ENCODE measurements around the gene CAPRIN1.
"Not testable (repeated sequence)": the region's sequence is repeated elsewhere in the genome, so short reads cannot be mapped to it uniquely, and the experiment has no call there.

CAPRIN1 gene

GRCh38 chr11:34094900-34095299, 43.4 kb downstream of the CAPRIN1 start:
- DNase-seq = not testable (repeated sequence)

DNA sequence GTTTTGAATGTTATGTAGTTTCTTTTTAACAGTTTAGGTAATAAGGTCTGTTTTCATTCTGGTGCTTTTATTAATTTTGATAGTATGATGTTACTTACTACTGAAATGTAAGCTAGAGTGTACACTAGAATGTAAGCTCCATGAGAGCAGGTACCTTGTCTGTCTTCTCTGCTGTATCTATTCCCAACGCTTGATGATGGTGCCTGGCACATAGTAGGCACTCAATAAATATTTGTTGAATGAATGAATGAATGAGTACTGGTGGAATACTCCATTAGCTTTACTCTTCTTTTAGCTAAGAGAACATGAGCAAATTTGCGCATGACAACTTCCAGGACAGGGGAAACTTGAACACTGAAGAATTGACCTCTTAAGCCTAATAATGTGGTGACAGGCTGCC, 47.3 kb downstream of the CAPRIN1 start:
- DNase-seq = no peak

DNA sequence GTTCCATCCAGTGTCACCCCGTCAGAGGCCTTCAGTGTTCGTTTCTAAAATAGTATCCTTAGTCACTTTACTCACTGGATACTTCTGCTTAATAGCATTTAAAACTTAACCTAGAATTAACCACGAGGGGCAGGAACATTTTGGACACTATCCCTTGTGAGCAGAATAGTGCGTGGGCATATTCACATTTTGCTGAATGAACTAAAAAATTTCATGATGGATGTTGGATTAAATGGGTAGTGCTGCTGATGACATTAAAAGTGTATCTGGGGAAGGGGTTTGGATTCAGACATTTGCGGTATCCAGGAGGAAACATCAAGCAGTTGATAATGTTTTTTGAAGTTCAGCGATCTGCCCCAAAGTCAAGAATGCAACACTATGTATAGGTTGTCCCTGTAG, 53.1 kb downstream of the CAPRIN1 start:
- no peak for DNase-seq

- peak; percentile 99 for DNase-seq
These were observed 53.8 kb downstream of the CAPRIN1 start, which contains the start of gene NAT10 for GRCh38 chr11:34105079-34105956. TSS of gene NAT10 (plus strand) at chr11:34105629. CDS start at chr11:34108226, 2,597 bp downstream.

DNA sequence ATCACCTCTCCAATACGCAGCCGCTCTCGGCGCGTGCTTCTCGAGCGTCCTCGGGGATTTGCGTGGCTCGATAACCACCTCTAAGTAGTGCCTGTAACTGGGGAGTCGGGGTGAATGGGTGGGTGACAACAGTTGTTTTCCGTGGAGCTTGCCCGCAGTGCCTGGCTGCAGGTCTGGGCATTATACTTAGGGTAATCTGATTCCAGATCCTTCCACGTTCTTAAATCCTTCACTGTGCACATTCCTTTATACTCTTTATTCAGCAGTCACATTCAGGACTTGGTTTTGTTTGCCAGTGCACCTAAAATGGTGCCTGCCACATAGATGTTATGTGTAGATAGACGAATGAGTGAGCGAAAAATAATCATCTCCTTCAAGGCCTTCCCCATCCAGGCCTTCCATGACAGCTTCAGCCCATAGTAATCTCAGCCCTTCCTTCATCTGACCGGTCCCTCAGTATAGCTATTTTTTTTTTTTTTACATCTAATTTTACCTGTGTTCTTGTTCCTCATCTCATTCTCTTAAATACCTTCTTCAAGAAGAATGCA, 54.5 kb downstream of the CAPRIN1 start:
- DNase-seq = no peak

DNA sequence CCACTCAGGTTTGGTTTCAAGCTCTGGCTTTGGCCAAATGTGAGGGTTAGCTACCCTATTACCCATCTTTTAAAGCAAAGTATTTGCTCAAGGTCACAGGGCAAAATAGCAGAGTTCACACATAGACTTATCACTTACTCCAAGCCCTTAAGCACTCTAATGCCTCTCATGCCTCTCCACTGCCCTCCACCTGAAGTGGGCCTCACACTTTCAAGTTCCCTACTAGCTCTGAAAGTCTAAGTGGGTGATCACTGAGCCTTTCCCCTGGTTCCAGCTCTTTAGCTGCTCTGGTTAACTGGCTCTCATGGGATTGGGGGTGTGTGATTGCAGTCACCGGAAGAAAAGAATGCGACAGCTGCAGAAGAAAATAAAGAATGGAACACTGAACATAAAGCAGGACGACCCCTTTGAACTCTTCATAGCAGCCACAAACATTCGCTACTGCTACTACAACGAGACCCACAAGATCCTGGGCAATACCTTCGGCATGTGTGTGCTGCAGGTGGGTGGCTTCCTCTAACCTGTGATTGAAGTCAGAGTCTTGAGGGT, 60.3 kb downstream of the CAPRIN1 start:
- DNase-seq = no peak

DNA sequence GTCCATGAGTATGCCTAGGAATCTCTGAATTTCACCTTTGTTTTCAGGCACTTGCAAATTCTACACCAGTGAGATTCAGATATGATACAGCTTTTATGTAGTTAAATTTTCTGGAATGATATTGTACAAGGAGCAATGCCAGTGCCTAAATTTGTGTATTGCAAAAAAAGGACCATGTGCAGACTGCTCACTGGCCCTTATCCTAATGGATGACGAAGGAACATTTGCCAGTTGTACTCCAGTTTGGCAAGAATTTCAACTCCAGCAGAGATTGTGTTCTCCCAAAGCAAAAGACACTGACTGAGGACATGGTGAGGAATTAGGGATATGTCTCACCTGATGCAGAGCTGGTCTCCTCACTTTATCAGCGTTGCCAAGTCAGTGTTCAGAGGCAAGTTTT, 62.5 kb downstream of the CAPRIN1 start:
- DNase-seq = no peak

- DNase-seq = no peak
These were observed 62.9 kb downstream of the CAPRIN1 start for GRCh38 chr11:34114471-34114870.

- DNase-seq = no peak
These were observed 69.1 kb downstream of the CAPRIN1 start for GRCh38 chr11:34120651-34121050.

- DNase-seq = no peak
These were observed 73.5 kb downstream of the CAPRIN1 start for GRCh38 chr11:34124885-34125668.

- DNase-seq = no peak
These were observed 75.7 kb downstream of the CAPRIN1 start for GRCh38 chr11:34126959-34127848.

GRCh38 chr11:34128824-34129223, 77.3 kb downstream of the CAPRIN1 start:
- DNase-seq = no peak

- DNase-seq = no peak
These were observed 80.9 kb downstream of the CAPRIN1 start for GRCh38 chr11:34132261-34132965.

- DNase-seq = no peak
These were observed 83.2 kb downstream of the CAPRIN1 start for GRCh38 chr11:34134765-34135164.

- no peak for DNase-seq
These were observed 83.9 kb downstream of the CAPRIN1 start for GRCh38 chr11:34135439-34135838.

DNA sequence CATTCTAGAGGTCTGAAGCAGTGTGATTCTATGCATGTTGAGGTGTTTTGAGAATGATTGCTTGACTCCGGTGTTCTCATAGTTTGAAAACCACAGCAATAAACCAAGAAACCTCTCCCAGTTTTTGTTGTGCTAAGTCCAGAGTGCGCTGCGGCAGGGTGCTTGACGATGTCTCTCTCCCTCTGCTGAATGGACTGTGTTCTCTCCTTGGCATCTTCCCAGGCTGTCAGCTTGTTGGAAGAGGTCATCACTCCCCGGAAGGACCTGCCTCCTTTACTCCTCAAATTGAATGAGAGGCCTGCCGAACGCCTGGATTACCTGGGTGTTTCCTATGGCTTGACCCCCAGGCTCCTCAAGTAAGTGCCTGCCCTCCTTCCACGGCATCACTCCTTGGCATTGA, 84.9 kb downstream of the CAPRIN1 start:
- no peak for DNase-seq

DNA sequence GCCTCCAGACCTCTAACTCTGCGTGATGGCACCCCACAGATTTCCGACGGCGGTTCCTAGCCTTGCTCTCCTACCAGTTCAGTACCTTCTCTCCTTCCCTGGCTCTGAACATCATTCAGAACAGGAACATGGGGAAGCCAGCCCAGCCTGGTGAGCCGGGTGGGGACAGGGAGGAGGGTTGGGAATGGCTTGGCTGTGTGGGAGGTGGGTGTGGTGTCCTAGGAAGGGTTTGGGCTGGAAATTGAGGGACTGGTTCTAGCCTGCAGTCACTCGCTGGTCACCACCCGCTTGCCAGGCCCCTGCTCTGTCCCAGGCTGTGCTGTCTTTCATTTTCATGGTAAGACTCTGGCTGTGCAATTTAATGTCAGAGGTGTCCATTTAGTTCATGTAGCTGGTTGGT, 87.8 kb downstream of the CAPRIN1 start:
- DNase-seq = no peak

DNA sequence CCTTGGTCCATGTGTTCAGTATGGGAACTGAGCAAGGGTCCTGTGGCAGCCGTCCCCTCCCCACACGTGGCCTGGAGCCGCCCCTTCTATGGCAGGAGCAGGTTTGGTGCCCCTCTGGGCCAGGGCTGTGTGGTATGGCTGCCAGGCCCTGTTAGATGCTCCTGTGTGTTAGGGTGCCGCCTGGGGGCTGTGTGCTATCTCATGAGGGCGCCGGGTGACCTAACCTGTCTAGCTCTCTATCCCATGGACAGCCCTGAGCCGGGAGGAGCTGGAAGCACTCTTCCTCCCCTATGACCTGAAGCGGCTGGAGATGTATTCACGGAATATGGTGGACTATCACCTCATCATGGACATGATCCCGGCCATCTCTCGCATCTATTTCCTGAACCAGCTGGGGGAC, 88.6 kb downstream of the CAPRIN1 start:
- DNase-seq = no peak

DNA sequence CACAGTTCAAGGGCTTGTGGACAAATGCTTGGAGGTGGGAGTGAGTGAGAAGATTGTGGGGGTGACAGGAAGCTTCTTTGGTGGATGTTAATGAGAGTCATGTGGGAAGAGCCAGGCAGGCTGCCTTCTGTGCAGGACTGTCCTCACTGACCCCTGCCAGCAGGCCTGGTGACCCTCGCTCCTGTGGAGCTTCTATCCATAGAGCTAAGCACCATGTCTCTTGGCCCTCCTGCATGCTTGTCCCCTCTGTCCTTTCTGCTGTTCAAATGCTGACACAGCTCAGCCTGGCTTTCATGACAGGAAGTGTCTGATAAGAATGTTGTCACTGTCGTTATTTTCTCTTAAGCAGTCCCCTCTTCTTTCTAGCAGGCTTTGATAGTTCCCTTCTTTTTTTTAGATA, 91.5 kb downstream of the CAPRIN1 start:
- no peak for DNase-seq

GRCh38 chr11:34145073-34145472, 93.5 kb downstream of the CAPRIN1 start:
- no peak for DNase-seq

DNA sequence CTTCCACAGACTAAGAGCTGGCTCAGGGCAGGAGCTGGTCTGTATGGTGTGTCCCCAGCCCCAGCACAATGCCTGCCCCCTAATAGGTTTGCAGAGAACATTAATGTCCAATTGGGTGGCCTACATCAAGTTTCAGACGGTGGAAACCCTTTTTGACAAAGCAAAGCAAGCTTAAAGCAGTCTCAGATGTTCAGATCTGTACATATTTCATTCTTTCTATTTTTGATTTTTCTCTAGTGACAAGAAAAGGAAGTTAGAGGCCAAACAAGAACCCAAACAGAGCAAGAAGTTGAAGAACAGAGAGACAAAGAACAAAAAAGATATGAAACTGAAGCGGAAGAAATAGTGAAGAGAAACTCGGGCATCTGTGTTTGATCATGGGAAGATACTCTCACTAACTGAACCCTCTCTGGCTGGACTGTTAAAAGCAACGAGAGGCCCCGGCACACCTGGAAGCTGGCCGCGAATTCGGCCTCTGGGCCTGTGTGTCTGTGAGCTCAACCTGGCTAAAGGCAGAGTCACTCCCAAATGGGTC, 94.4 kb downstream of the CAPRIN1 start:
- DNase-seq = no peak
